ENCODE results near the gene GCNT4. TPM values are rescaled to one million over a fixed set of nuclear protein-coding genes. Genes with fewer than 3 reads are reported as not detected.

GCNT4 gene
- polyA plus RNA-seq, 1 of the 3 experiments (the other 2 are of a cell fraction) = 0.02 TPM

DNA sequence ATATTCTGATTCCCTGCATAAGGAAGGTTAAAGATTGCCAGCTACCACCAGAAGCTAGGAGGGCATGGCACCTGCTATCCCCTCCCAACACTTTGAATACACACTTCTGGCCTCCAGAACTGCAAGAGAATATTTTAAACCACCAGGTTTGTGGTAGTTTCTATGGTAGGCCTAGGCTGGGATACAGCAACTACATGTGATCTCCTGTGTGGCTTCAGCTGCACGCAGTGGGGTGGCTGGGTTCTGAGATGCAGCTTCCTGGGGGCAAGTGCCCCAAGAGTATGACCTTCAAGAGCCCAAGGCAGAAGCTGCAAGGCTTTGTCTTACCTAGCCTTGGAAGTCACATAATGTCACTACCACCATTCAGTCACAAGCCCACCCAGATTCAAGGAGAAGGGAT, 39.6 kb downstream of the GCNT4 start:
- POLR2A ChIA-PET = no interaction called here

GRCh38 chr5:75010838-75011237, 41.5 kb downstream of the GCNT4 start:
- H3K27ac ChIP-seq (ENCODE audit: low read depth in 2 of 2, low read length in 1 of 2) = no peak overlapping the region
- ChIA-PET POLR2A (no interaction called here), CTCF (no interaction called here)
- no peak overlapping the region for H3K4me2 ChIP-seq
- DNase-seq = no peak
- no peak overlapping the region for H3K4me3 ChIP-seq (ENCODE audit: low read depth in 2 of 2, low read length in 1 of 2)
- no peak overlapping the region for H3K9ac ChIP-seq
- no peak for TF ChIP-seq FOXM1 (IDR thresholded peaks at IDR 0.05; ENCODE audit: low read depth)
- no peak for TF ChIP-seq SIN3A (IDR thresholded peaks at IDR 0.05; ENCODE audit: borderline replicate concordance, low read depth, low read length)
- no peak for TF ChIP-seq REST (IDR thresholded peaks at IDR 0.05; ENCODE audit: low read depth, low read length)
- TF ChIP-seq, protein P1, sequence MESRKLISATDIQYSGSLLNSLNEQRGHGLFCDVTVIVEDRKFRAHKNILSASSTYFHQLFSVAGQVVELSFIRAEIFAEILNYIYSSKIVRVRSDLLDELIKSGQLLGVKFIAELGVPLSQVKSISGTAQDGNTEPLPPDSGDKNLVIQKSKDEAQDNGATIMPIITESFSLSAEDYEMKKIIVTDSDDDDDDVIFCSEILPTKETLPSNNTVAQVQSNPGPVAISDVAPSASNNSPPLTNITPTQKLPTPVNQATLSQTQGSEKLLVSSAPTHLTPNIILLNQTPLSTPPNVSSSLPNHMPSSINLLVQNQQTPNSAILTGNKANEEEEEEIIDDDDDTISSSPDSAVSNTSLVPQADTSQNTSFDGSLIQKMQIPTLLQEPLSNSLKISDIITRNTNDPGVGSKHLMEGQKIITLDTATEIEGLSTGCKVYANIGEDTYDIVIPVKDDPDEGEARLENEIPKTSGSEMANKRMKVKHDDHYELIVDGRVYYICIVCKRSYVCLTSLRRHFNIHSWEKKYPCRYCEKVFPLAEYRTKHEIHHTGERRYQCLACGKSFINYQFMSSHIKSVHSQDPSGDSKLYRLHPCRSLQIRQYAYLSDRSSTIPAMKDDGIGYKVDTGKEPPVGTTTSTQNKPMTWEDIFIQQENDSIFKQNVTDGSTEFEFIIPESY (IDR thresholded peaks at IDR 0.05; ENCODE audit: borderline replicate concordance, low read depth) = no peak
- TF ChIP-seq, protein P2, sequence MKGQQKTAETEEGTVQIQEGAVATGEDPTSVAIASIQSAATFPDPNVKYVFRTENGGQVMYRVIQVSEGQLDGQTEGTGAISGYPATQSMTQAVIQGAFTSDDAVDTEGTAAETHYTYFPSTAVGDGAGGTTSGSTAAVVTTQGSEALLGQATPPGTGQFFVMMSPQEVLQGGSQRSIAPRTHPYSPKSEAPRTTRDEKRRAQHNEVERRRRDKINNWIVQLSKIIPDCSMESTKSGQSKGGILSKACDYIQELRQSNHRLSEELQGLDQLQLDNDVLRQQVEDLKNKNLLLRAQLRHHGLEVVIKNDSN (IDR thresholded peaks at IDR 0.05; ENCODE audit: borderline replicate concordance, low read depth) = no peak
- TF ChIP-seq EP300 (IDR thresholded peaks at IDR 0.05; ENCODE audit: borderline replicate concordance in 1 of 2, low read depth in 1 of 2, low read length in 1 of 2) = no peak
- TF ChIP-seq MEF2A (IDR thresholded peaks at IDR 0.05; ENCODE audit: borderline replicate concordance, low read depth) = no peak
- TF ChIP-seq RFX5 (IDR thresholded peaks at IDR 0.05; ENCODE audit: low read length) = no peak
- no peak for TF ChIP-seq FOXJ3 (CRISPR knock-in tag; IDR thresholded peaks at IDR 0.05)
- TF ChIP-seq ELF1 (IDR thresholded peaks at IDR 0.05) = no peak
- TF ChIP-seq JUND (IDR thresholded peaks at IDR 0.05) = no peak
- no peak for TF ChIP-seq EZH2phosphoT487 (IDR thresholded peaks at IDR 0.05; ENCODE audit: borderline replicate concordance, low read depth)
- TF ChIP-seq MXI1 (IDR thresholded peaks at IDR 0.05; ENCODE audit: low read depth, low read length) = no peak
- H3K27me3 ChIP-seq (ENCODE audit: insufficient read depth) = no peaks in the 10 kb centered on the region
- no peak overlapping the region for H2AFZ ChIP-seq (ENCODE audit: low read depth)
- no peaks in the 10 kb centered on the region for H3K9me2 ChIP-seq
- no peaks in the 10 kb centered on the region for H3K79me2 ChIP-seq (ENCODE audit: insufficient read depth)
- no peaks in the 10 kb centered on the region; the same call in 1 of the 2 replicates for H3K9me3 ChIP-seq
- H3F3A ChIP-seq (replicated peaks; ENCODE audit: insufficient read depth) = no peaks in the 10 kb centered on the region
- no peaks in the 10 kb centered on the region for H3K36me3 ChIP-seq (replicated peaks in 1 of 2; ENCODE audit: control insufficient read depth in 1 of 2, insufficient read depth in 2 of 2, low read length in 1 of 2)
- H3K4me1 ChIP-seq (ENCODE audit: control insufficient read depth in 1 of 2, insufficient read depth in 2 of 2, low read depth in 1 of 2, low read length in 1 of 2) = no peaks in the 10 kb centered on the region
- no peaks in the 10 kb centered on the region for H4K20me1 ChIP-seq (ENCODE audit: insufficient read depth)

More for the DNA sequence above, 39.6 kb downstream of the GCNT4 start:
- H3K4me1 ChIP-seq (ENCODE audit: control insufficient read depth in 1 of 2, insufficient read depth in 2 of 2, low read depth in 1 of 2, low read length in 1 of 2) = no peaks in the 10 kb centered on the region
- no peak overlapping the region for H3K9ac ChIP-seq
- H3K36me3 ChIP-seq (replicated peaks in 1 of 2; ENCODE audit: control insufficient read depth in 1 of 2, insufficient read depth in 2 of 2, low read length in 1 of 2) = no peaks in the 10 kb centered on the region
- H3K9me2 ChIP-seq = no peaks in the 10 kb centered on the region
- CTCF ChIA-PET = no interaction called here
- 17% methylated on average over 1 of the region's 1 CpG for WGBS (ENCODE audit: low lambda C conversion rate)
- H3K9me3 ChIP-seq = no peaks in the 10 kb centered on the region
- H3K79me2 ChIP-seq (ENCODE audit: insufficient read depth) = no peaks in the 10 kb centered on the region
- no peak overlapping the region for H3K27ac ChIP-seq (ENCODE audit: low read depth in 2 of 2, low read length in 1 of 2)
- no peak overlapping the region for H2AFZ ChIP-seq (ENCODE audit: low read depth)
- no peaks in the 10 kb centered on the region for H3F3A ChIP-seq (replicated peaks; ENCODE audit: insufficient read depth)
- no peaks in the 10 kb centered on the region for H4K20me1 ChIP-seq (ENCODE audit: insufficient read depth)
- H3K4me2 ChIP-seq = no peak overlapping the region
- no peak for DNase-seq
- no peak overlapping the region for H3K4me3 ChIP-seq (ENCODE audit: low read depth in 2 of 2, low read length in 1 of 2)
- TF ChIP-seq, protein P2 (IDR thresholded peaks at IDR 0.05; ENCODE audit: borderline replicate concordance, low read depth) = no peak
- TF ChIP-seq NRF1 (IDR thresholded peaks at IDR 0.05; ENCODE audit: low read depth, low read length) (no peak), MEF2A (IDR thresholded peaks at IDR 0.05; ENCODE audit: borderline replicate concordance, low read depth) (no peak), FOXM1 (IDR thresholded peaks at IDR 0.05; ENCODE audit: low read depth) (no peak), USF2 (IDR thresholded peaks at IDR 0.05; ENCODE audit: borderline replicate concordance, low read depth, low read length) (no peak), SMC3 (IDR thresholded peaks at IDR 0.05; ENCODE audit: low read depth, low read length) (no peak), YY1 (IDR thresholded peaks at IDR 0.05; ENCODE audit: low read depth) (no peak), FOSL2 (IDR thresholded peaks at IDR 0.05; ENCODE audit: borderline replicate concordance, low read depth) (no peak)
- no peaks in the 10 kb centered on the region for H3K27me3 ChIP-seq (ENCODE audit: insufficient read depth)
